ENCODE measurements around the gene ALDOB. TPM values are rescaled to one million over a fixed set of nuclear protein-coding genes. Genes with fewer than 3 reads are reported as not detected.

Gene ALDOB
- total RNA-seq, 1 donor from 2014 or later, result under 0.01 TPM

GRCh38 chr9:101381833-101382342, 53.7 kb downstream of the ALDOB start:
- no peak for DNase-seq

GRCh38 chr9:101381118-101381517, 54.5 kb downstream of the ALDOB start:
- DNase-seq, result no peak

GRCh38 chr9:101380295-101380694, 55.3 kb downstream of the ALDOB start:
- no peak for DNase-seq

- no peak for DNase-seq
Measured at GRCh38 chr9:101376111-101376848, 59.3 kb downstream of the ALDOB start.

- DNase-seq, result no peak
Measured at GRCh38 chr9:101375546-101375945, 60.0 kb downstream of the ALDOB start.

GRCh38 chr9:101372327-101373118, 63.1 kb downstream of the ALDOB start:
- no peak for DNase-seq

- DNase-seq, result no peak
Measured at GRCh38 chr9:101371813-101372212, 63.8 kb downstream of the ALDOB start.

Other genes starting within 250 kb of the ALDOB start
- not detected in 2 replicates for gene BAAT, start 50.8 kb downstream of the ALDOB start, total RNA-seq
- gene MRPL50, start 37.2 kb downstream of the ALDOB start, total RNA-seq, result 15.5 and 19.4 TPM in 2 replicates
- gene ZNF189, start 36.9 kb downstream of the ALDOB start, total RNA-seq, result 31.3 and 33.8 TPM in 2 replicates
- gene RNF20, start 98.1 kb upstream of the ALDOB start, total RNA-seq, result 36.8 and 42.5 TPM in 2 replicates
- gene PPP3R2, start 159.2 kb upstream of the ALDOB start, total RNA-seq, result not detected in 2 replicates